Endometrium (tissue), 2 donors: ENCODE data around the gene RNFT2.
A peak's percentile ranks its signal among the peaks of the same experiment; 100 is the strongest.

ENCODE experiments used
- FAIRE-seq: peaks from 2 replicates; lab custom pipeline; 2012; peaks lifted over from hg19 to GRCh38; lab: Jason Lieb, UNC
- donor health status: control.
- donor health status: control.

Gene RNFT2, protein sequence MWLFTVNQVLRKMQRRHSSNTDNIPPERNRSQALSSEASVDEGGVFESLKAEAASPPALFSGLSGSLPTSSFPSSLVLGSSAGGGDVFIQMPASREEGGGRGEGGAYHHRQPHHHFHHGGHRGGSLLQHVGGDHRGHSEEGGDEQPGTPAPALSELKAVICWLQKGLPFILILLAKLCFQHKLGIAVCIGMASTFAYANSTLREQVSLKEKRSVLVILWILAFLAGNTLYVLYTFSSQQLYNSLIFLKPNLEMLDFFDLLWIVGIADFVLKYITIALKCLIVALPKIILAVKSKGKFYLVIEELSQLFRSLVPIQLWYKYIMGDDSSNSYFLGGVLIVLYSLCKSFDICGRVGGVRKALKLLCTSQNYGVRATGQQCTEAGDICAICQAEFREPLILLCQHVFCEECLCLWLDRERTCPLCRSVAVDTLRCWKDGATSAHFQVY

DNA sequence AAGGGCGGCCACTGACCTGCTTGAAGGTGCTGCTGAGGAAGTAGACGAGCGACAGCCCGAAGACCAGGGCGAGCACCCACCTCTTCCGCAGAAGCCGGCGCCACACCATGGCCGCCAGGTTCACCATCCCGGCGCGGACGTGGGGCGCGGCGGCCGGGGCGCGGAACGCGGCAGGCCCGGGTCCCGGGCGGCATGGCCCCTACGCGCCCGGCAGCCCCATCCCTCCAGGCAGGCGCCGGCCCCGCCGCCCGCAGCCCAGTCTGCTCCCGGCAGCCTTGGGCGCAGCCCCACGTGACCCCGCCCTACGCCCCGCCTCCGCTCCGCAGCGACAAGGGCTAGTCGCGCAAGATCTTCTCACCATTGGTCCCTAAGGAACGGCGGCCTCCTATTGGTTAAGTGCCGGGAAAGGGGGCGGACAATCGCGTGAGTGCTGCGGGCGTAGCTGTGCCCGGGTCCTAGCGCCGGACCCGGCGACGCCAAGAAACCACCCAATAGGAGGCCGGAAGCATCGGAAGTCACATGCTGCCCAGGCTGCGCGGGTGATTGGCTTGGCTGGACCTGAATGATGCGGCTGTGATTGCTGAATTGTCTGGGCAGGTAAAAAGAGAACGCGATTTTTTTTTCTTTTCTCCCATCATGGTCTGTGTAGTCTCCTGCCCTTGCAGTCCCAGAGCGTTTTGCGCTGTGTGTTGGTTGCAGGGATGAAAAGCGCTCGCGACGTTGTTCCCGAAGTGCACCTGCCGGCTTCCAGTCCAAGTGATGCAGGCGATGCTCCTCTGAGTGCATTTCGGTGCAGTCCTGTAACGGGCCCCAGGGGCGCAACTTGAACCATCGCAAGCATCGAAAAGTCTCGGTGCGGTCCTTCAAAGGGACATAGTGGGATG is at the start of gene RNFT2, which contains the start of gene SPRING1:
RNFT2 (plus strand) TSS at position 542 of the 884 bp plus-strand sequence. CDS start 2,183 bp downstream, outside the sequence.
SPRING1 (minus strand) TSS at position 296 of the 884 bp plus-strand sequence; CDS start at position 127, 169 bp downstream.
- FAIRE-seq = peak; percentile 96

DNA sequence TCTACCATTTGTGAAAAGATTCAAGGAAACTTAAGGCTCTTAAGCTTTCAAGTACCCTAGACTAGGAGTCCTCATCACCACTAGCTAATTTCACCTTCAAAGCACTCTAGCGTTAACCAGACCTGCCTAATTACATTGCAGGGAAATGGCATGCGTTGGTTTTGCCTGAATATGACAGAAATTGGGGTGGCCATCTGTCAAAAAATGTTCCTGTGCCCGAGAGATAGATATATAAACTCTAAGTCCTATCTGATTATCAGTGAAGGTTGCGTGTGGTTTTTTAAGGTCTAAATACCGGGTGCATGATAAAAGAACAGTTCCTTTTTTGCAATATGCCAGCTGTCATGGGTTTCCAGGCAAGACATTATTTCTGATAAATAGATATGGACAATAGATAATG is 48.6 kb upstream of the RNFT2 start:
- no peak for FAIRE-seq

DNA sequence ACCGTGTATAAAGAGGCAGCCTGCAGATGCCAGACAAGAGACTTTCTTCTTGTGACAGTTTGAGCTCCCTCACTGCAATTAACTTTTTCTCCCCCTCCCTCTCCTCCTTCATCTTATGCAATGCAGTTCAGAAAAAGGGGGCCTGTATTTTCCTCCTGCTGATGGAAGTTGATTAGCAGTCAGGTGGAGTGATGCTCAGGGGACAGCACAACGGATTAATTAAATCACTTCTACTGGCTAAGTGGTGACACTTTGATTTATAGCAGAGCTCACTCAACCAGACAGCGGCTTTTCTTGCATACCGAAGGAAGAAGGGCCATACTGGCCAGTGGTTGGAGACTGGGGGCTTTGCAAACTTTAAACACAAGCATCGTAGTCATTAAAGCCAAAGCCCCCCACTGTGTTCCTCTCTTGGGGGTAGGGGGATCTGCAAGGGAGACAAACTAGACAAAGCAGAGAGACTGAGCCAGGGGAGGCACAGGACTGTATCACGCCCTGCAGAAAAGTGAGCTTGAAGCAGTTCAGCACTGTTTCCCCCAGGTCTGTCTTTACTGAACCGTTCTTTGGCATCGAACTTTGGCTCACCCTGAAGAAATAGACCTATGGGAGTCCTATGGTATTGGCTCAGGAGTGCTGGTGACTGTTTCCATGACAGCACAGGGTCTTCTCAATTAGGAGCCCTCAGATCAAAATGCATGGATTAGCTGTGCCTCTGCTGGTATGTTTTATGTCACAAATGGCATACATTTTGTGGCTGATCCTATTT is 48.0 kb upstream of the RNFT2 start:
- FAIRE-seq = no peak

DNA sequence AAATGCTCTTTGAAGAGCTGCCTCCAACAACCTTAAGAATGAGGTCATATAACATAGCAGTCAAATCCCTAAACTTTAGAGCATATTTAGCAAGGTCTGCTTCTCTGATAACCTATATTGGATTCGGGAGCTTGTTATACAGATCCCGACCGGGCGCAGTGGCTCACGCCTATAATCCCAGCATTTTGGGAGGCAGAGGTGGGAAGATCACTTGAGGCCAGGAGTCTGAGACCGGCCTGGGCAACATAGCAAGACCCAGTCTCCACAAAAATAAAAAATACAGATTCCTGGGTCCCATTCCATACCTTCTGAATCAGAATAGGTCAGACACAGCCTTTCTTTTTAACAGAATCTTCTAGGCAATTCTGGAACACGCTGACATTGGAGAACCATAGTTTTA is 46.9 kb upstream of the RNFT2 start:
- FAIRE-seq = no peak

DNA sequence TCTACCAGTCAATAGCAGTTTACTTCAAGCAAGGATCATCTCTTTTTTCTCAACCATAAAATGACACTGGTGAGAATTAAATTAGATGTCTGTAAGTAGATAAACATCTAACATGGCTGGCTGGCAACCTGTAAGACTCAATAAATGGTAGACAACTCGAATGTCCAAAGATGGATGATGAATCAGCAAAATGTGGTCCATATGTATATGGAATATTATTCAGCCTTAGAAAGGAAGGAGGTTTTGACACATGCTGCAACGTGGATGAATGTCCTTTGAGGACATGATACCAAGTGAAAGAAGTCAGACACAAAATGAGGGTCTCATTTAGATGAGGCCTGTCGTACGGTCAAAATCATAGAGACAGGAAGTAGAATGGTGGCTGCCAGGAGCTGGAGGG is 46.5 kb upstream of the RNFT2 start:
- no peak for FAIRE-seq

DNA sequence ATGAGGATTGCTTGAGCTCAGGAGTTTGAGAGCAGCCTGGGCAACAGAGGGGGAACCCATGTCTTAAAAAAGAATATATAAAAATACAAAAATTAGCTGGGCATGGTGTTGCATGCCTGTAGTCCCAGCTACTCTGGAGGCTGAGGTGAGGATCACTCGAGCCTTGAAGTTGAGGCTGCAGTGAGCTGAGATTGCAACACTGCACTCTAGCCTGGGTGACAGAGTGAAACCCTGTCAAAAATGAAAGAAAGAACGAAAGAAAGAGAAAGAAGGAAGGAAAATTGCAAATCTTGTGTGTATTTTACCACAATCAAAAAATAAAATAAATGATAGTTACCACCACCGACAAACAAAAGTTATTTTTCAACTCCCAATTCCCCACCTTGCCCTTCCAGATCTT is 45.5 kb upstream of the RNFT2 start:
- no peak for FAIRE-seq

DNA sequence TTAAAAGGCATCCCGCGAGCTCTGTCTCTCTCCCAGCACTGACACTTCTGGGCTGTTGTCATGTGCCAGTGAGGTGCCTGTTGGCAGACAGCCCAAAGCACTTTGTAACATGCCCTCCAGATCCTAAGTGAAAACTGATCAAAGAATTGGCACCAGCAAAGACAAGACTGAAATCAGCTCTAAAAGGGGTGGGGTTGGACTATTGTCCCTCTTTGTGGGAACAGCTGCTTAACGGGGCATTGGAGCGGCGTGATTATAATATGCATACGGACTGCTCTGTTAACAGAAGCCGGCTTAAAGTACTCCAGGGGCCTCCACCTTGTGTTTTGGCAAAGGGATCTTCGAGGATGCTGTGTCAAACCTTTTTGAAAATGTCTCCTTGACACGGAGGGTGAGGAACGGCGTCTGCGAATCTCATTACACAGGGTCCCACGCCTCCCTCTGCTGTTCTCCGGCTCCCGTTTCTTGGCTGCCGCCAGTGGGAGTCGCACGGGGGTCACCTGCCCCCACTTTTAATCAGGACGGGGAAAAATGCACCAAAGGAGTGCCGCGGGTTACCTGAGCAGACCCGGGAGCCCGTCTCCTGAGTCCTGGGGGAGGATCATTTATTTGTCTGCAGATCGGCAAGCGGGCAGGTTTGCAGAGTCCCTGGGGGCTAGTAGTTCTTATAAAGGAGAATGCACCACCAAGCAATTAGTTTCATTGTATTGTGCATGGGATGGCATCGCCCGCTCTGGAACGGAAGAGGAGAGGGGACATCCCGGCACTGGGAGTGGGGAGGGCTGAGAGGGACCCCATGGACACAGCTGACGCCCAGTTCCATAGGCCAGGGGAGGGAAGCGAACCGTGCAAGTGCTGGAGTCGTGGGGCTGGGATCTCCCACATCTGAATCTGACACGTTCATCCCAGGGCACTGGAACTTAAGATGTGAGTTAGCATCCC is 44.6 kb upstream of the RNFT2 start:
- no peak for FAIRE-seq

DNA sequence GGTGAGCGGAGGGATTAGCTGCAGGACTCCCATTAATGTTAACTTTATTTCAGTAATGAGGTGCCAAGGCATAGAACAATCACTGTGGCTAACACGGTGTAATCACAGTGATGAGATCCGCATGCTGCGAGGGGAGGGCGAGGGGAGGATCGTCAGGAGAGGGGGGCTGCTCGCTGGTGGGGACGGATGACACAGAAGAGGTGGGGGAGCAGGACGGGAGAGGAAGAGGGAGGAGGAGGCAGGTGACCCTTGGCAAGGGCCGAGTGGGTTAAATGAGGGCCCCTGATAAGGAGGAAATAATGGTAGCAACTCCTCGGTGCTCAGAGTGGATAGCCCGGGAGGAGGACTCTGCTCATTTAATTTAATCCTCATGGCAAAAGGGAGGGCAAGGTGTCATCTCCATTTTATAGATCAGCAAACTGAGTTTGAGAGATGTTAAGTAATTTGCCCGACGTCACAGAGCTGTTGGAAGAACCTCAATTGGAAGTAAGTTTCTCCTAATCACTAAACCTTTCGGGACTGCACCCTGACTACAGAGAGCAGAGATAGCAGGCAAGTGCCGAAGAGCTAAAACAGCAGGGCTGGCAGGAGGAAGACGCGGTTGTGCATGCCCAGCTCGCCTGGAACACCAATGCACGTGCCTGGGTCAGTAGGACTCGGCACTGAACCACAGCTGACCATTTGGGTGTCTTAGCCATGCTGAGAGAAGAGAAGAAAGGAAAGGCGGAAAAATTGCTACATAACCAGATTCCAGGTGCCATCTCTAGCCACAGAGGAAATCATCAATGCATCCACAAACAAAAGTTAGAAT is 43.3 kb upstream of the RNFT2 start:
- FAIRE-seq = no peak

DNA sequence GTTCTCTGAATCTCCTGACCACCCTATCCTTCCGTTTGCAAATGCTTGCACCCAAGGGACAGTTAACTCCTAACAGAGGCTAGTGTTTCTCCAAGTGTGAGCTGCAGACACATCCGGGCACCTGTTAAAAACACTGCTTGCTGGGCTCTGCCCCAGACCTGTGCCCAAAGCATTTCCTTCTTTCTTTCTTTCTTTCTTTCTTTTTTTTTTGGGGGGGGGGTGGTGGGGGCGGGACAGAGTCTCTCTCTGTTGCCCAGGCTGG is 42.7 kb upstream of the RNFT2 start:
- FAIRE-seq = no peak

DNA sequence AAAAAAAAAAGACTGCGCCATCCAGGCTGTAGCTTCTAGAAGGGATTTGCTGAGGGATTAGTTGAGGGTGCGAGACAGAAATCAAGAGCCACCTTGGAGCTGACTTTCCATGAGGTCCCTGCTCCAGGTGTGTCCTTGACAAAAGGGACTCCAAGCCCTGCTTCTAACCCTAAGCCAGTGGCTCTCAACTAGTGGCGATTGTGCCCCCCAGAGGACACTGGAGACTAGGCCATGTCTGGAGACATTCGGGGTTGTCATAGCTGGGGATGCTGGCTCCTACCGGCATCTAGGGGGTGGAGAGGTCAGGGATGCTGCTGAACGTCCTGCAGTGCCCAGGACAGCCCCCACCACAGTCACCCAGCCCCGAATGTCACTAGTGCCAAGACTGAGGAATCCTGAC is 40.8 kb upstream of the RNFT2 start:
- no peak for FAIRE-seq

DNA sequence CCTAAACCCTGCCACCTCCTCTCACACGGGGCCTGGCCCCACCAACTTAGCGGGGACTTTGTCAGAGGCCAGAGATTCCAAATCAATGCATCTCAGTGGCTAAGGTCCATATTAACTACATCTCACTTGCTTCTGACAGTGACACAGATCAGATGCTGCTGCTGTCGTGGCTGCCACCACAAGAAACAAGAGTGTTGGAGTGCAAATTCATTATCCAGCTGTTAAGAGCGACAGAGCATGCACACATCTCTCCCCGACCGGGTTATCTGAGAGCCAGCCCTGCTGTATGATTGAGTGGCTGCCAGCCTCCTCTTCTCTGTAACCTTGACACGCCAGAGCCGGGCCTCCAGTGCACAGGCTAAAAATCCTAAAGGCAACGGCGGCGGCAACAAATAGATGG is 40.4 kb upstream of the RNFT2 start:
- FAIRE-seq = no peak

DNA sequence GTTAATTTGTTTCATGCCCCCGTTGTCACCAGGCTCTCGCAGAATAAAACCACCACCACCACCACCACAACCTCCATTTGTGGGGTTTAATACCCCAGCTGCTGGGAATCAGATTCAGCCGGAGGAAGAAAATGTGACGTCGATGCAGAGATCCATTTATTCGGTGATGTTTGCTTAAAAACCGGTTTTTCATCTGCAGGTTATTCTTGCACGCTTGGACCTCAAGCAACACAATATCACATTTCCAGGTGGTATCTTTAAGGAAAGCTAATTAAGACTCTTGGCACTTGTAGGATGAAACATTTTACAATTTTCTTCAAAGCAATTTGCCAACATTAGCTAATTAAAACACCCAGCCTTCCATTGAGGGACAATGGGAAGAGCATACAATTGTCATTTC is 40.0 kb upstream of the RNFT2 start:
- no peak for FAIRE-seq

DNA sequence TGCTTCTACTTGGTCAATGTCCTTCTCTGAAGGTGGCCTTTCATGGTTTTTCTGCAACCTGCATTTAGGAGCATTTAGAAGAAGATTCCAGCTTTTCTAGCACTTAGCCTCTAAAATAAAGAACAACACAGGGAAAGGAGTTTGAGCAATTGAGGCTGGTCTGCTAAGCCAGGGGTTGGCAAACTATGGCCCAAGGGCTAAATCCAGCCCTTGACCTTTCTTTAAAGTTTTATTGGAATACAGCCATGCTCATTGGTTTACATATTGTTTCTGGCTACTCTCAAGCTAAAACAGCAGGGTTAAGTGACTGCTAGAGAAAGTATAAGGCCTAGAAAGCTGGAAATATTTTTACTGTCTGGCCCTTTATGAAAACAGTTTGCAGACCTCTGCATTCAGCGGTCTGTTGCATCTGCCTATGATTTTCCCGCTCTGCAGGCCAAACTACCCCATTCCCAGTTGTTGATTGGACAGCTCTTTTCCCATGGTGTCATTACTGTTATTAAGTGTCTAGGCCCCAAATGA is 39.5 kb upstream of the RNFT2 start:
- FAIRE-seq = no peak

DNA sequence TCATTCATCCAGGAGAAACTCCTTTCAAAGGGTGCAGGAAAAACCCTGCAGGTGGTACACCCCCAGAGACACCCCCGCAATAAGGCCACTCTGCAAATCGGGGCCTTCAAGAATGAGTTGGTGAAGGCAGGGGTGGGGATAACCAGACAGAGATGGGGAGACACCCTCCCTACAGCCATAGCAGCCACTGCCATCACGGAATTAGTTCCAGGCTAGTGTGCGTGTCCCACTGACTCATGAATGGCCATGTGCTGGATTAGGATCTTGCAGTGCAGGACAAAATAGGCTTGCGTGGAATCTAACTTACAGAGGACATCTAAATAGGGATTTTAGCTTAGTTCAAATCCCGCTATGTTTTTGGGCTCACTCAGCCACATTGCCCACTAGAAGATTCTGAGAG is 38.0 kb upstream of the RNFT2 start:
- FAIRE-seq = no peak

DNA sequence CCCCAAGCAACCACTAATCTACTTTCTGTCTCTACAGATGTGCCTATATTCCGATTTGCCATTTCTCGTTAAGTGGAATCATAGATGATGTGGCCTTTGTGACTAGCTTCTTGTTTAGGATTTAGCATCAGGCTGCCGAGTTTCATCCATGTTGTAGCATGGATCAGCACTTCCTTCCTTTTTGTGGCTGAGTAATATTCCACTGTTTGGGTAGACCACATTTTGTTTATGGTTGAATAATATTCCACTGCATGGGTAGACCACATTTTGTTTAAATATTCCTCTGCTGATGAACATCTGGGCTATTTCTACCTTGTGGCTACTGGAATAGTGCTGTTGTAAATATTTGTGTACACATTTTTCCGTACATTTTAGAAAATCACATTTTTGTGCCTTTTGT is 36.7 kb upstream of the RNFT2 start:
- no peak for FAIRE-seq

DNA sequence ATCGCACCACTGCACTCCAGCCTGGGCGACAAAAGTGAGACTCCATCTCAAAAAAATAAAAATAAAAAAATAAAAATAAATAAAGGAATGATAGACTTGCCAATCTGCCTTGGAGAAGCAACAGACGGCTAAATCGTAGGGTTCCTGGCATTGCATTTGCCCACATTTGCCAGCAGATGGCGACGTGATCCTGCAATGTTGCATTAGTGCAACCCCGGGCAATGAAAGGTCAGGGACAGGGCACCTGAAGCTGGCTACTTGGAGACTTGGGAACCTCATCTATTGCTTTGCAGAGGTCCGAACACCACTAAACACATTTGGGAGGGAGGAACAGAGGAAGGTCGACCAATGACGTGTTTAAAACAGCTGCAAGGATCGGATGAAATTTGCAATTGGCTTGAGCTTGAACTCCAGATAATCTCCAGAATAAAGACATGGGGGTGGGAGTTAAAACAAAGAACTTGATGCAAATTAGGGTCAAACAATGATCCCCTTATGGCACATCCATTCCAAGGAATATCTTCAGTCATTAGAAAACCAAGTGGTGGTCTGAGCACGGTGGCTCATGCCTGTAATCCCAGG is 34.8 kb upstream of the RNFT2 start:
- FAIRE-seq = no peak

DNA sequence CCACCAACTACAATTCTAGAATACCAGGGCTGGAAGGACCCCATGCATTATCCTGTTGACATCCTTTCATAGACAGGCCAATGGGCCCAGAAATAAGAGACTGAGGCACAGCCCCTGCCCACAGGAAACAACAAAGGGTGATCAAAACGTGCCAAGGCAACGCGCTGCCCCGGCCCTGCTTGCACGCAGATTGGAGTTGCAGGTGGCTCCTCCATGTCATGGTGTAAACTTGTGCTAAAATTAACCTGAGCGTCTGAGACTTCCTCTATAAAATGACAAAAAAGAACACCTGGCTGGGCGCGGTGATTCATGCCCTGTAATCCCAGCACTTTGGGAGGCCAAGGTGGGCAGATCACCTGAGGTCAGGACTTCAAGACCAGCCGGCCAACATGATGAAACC is 30.4 kb upstream of the RNFT2 start:
- FAIRE-seq = no peak

DNA sequence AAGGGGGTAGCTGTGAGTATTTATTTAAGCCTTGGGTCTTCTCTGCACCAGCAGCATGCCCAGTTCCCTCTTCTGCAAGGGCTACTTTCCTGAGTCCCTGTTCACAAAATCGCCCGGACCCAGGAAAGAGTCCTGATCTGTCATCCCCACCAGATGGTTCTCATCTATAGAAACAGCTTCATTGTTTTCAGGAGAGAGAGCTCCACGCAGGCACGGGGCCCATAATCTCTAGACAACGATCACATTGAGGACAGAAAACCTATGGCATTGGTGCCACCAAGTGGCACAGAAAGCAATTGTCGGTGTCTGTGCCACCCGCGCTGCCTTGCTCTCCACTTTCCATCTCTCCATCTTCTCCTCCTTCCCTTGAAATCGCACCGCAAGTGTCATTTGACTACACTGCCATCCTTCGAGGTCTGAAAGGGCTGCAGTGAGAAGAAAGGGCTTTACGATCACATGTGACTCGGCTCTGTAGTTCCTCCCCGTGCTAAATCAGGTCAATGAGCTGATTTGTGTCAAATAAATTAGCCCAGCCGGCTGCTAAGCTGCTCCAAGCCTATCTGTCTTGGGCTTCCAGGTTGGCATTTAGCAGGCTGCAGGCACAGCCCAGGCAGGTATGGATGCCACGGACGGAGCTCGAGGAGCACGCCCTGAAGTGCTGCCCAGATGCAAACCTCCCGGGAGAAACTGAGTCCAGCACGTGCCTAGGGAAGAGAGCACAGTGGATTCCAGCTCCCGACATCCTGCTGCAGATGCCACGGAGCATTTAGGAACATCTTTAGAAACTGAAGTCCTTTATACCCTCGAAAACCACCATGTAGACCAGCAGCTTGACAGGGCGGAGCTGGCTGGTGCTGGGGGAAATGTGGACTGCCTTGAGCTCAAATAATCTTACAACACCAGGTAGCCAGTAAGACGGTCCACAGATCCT is 29.0 kb upstream of the RNFT2 start:
- FAIRE-seq = no peak

DNA sequence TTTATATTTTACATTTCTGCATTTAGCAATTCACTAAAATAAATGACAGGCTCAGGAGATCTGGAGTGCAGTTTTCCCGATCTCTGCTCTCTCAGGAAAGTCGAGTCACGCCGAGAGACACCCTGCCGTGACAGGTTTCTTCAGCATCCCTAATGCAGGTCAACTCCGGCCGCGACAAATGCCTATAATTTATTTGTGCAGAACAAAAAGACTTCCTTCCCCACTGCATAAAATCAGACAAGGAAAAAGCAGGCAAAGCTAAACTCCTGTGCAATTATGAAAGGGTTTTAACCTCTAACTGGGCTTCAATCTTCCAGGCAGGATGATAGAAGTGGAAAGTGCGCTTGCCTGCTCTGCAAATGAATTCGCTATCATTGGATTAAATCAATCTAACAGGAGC is 28.3 kb upstream of the RNFT2 start:
- FAIRE-seq = no peak
